Rectal smooth muscle tissue (tissue), 1 donor: ENCODE data around the gene OFD1.

ENCODE experiments used
- H3K27ac ChIP-seq: one replicate; pipeline ENCODE4 v1.7.0; 2013; ENCODE audit warnings: low read depth, low read length, inconsistent platforms
- H3K27me3 ChIP-seq: one replicate; pipeline ENCODE4 v1.7.0; 2013; ENCODE audit warnings: low read length; ENCODE audit not compliant: control insufficient read depth, insufficient read depth
- H3K36me3 ChIP-seq: one replicate; pipeline ENCODE4 v1.7.0; 2013; ENCODE audit warnings: low read length; ENCODE audit not compliant: control insufficient read depth, insufficient read depth
- H3K4me1 ChIP-seq: one replicate; pipeline ENCODE4 v1.7.0; 2013; ENCODE audit warnings: low read length; ENCODE audit not compliant: control insufficient read depth, insufficient read depth
- H3K4me3 ChIP-seq: one replicate; pipeline ENCODE4 v1.7.0; 2013; ENCODE audit warnings: low read length
- H3K9ac ChIP-seq: one replicate; pipeline ENCODE4 v1.7.0; 2013; ENCODE audit warnings: low read length

Gene OFD1

DNA sequence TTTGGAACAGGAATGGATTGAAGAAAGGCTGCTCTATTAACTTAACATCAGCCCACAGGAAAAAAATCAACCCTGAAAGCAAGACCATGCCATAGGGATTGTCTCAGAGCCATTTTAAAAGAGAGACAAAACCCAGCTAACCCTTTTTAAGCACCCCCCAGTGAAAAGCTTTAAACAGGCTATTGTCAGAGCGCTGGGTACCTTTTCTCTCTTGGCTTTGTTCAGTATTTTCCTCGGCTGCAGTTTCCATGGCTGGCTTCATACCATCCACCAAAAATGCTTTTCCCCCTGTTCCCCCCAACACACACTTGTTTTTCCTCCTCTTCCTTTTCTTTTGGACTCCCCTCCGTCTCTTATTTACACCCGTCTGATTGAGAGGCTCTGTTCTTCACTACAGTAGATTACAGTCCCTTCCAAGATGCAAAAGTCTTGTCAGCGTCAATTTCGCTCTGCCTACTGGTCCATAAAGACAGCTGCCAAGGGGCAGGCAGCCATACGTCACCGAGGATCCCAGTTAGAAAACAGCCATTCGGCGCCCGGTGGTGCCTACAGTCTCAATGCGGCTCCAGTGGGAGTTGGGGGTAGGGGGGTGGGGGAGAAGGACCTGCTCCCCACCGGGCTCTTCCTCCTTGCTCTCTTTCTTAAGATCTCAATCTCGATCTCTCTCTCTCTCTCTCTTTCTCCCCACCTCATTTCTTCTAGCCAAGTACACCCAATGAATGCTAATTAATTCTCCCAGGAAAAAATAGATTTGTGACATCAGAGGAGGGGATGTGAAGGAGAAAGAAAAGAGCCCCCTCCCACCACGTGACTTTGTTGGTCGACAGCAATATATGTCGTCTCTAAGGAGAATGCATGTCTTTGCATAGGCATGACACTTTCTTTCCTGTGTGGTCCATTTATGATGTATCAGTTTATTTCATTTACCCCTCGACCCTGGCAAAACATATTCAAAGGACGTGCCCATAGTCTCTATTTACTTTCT lies 82.4 kb downstream of the OFD1 start, which contains the start of gene GPM6B:
GPM6B (minus strand) TSS at position 451 of the 985 bp plus-strand sequence; CDS start at position 262, 189 bp downstream.
- Histone ChIP-seq H3K36me3 (no peaks in the 10 kb centered on the region), H3K27ac (no peak within 1 kb of the TSS), H3K4me3 (no peak within 1 kb of the TSS), H3K4me1 (no peaks in the 10 kb centered on the region), H3K9ac (no peak within 1 kb of the TSS), H3K27me3 (peaks cover 6% of the 10 kb centered on the region)
